Measurements from ENCODE around the gene TCF19.

GRCh38 chr6:31125586-31126363, 32.6 kb upstream of the TCF19 start:
- TF ChIP-seq, protein P1, sequence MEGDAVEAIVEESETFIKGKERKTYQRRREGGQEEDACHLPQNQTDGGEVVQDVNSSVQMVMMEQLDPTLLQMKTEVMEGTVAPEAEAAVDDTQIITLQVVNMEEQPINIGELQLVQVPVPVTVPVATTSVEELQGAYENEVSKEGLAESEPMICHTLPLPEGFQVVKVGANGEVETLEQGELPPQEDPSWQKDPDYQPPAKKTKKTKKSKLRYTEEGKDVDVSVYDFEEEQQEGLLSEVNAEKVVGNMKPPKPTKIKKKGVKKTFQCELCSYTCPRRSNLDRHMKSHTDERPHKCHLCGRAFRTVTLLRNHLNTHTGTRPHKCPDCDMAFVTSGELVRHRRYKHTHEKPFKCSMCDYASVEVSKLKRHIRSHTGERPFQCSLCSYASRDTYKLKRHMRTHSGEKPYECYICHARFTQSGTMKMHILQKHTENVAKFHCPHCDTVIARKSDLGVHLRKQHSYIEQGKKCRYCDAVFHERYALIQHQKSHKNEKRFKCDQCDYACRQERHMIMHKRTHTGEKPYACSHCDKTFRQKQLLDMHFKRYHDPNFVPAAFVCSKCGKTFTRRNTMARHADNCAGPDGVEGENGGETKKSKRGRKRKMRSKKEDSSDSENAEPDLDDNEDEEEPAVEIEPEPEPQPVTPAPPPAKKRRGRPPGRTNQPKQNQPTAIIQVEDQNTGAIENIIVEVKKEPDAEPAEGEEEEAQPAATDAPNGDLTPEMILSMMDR (IDR thresholded peaks at IDR 0.05; ENCODE audit: low read depth, low read length), result no peak
- no peak for TF ChIP-seq EZH2phosphoT487 (IDR thresholded peaks at IDR 0.05; ENCODE audit: low read depth)

Data from OCI-LY3 (cell line).